ENCODE measurements around the gene SYTL4. TPM values are rescaled to one million over a fixed set of nuclear protein-coding genes. Genes with fewer than 3 reads are reported as not detected.

The SYTL4 gene
- total RNA-seq, 1 experiment from 2014 or later = 2.7 TPM

- Histone ChIP-seq H3F3A (ENCODE audit: low read length, unreplicated experiment) (no peaks in the 10 kb centered on the region), H3K9me3 (ENCODE audit: low read length) (no peaks in the 10 kb centered on the region), H3K36me3 (ENCODE audit: low read depth, low read length) (no peaks in the 10 kb centered on the region), H3K4me1 (ENCODE audit: insufficient read depth, low read length) (0 out of 2 replicates have a peak, but pooled peaks cover 4% of the 10 kb centered on the region), H3K4me3 (ENCODE audit: low read length) (no peak overlapping the region), H3K9me2 (replicated peaks; ENCODE audit: low read length) (no peaks in the 10 kb centered on the region), H3K4me2 (ENCODE audit: low read length) (no peak overlapping the region), H3K27ac (ENCODE audit: low read length) (no peak overlapping the region), H3K79me2 (ENCODE audit: low read length) (no peaks in the 10 kb centered on the region), H3K27me3 (ENCODE audit: low read length) (no peaks in the 10 kb centered on the region), H3K9ac (ENCODE audit: low read length) (no peak overlapping the region), H2AFZ (ENCODE audit: low read length) (no peak overlapping the region), H4K20me1 (ENCODE audit: low read length) (no peaks in the 10 kb centered on the region)
- intact Hi-C loops (cut with micrococcal nuclease) = no loop called here
- ChIA-PET POLR2A (ENCODE audit: unreplicated experiment) (no interaction called here), CTCF (no interaction called here)
- no peak for DNase-seq
- no TSS peak for BruUV-seq (replicated peaks)
- ATAC-seq = no peak
- TF ChIP-seq EZH2 (IDR thresholded peaks at IDR 0.05; ENCODE audit: low read length, unreplicated experiment) (no peak), CTCF (conservative IDR thresholded peaks at IDR 0.05; ENCODE audit: low read depth, low read length) (no peak), EZH2phosphoT487 (IDR thresholded peaks at IDR 0.05; ENCODE audit: borderline replicate concordance, low read length) (no peak)
Observed at GRCh38 chrX:100625985-100626491, 105.9 kb downstream of the SYTL4 start.

Other genes with a start within 250 kb of the SYTL4 start
- gene TNMD, start 147.2 kb downstream of the SYTL4 start, total RNA-seq (2014; rRNA removed) = not detected in 2 replicates
- gene TSPAN6, start 95.3 kb downstream of the SYTL4 start, total RNA-seq (2014; rRNA removed) = 35.2 and 47.4 TPM in 2 replicates
- 12.2 and 19.3 TPM in 2 replicates for gene SRPX2, start 87.9 kb downstream of the SYTL4 start, total RNA-seq (2014; rRNA removed)
- gene CSTF2, start 88.3 kb upstream of the SYTL4 start, total RNA-seq (2014; rRNA removed) = 64.1 and 67.7 TPM in 2 replicates
- not detected in 2 replicates for gene NOX1, start 142.2 kb upstream of the SYTL4 start, total RNA-seq (2014; rRNA removed)
- gene XKRX, start 196.8 kb upstream of the SYTL4 start, total RNA-seq (2014; rRNA removed) = 0.46 and 0.55 TPM in 2 replicates
- gene ARL13A, start 237.6 kb upstream of the SYTL4 start, total RNA-seq (2014; rRNA removed) = not detected in 2 replicates

All from PC-3 (cell line).